Germinal center (tissue), 1 donor: Measurements from ENCODE around the gene TBC1D22A.

Source experiments
- DNase-seq: peaks from one replicate; pipeline ENCODE4 v3.0.0; 2012; ENCODE audit warnings: mixed read lengths, low spot score

The TBC1D22A gene

GRCh38 chr22:46995501-46996360 is 233.3 kb downstream of the TBC1D22A start:
- DNase-seq = no peak

GRCh38 chr22:46996595-46997310 is 234.3 kb downstream of the TBC1D22A start:
- DNase-seq = no peak

GRCh38 chr22:46997311-46997970 is 235.0 kb downstream of the TBC1D22A start:
- no peak for DNase-seq

GRCh38 chr22:46998331-46998730 is 235.9 kb downstream of the TBC1D22A start:
- no peak for DNase-seq

- DNase-seq = no peak
These were observed 237.8 kb downstream of the TBC1D22A start for GRCh38 chr22:47000256-47000655.

GRCh38 chr22:47000888-47001287 is 238.4 kb downstream of the TBC1D22A start:
- no peak for DNase-seq

- no peak for DNase-seq
These were observed 238.8 kb downstream of the TBC1D22A start for GRCh38 chr22:47001288-47001687.

GRCh38 chr22:47002692-47003091 is 240.2 kb downstream of the TBC1D22A start:
- DNase-seq = no peak

GRCh38 chr22:47005506-47006408 is 243.3 kb downstream of the TBC1D22A start:
- no peak for DNase-seq

- no peak for DNase-seq
These were observed 244.0 kb downstream of the TBC1D22A start for GRCh38 chr22:47006433-47006832.

- no peak for DNase-seq
These were observed 244.4 kb downstream of the TBC1D22A start for GRCh38 chr22:47006869-47007268.

GRCh38 chr22:47007496-47007895 is 245.0 kb downstream of the TBC1D22A start:
- DNase-seq = no peak

- DNase-seq = no peak
These were observed 245.9 kb downstream of the TBC1D22A start for GRCh38 chr22:47008208-47008885.

- DNase-seq = no peak
These were observed 247.1 kb downstream of the TBC1D22A start for GRCh38 chr22:47009304-47010101.

- DNase-seq = no peak
These were observed 247.8 kb downstream of the TBC1D22A start for GRCh38 chr22:47010211-47010610.

- DNase-seq = no peak
These were observed 248.8 kb downstream of the TBC1D22A start for GRCh38 chr22:47011131-47011858.

- DNase-seq = no peak
These were observed 249.4 kb downstream of the TBC1D22A start for GRCh38 chr22:47011859-47012258.

- DNase-seq = no peak
These were observed 250.3 kb downstream of the TBC1D22A start for GRCh38 chr22:47012589-47013370.
